H9 (cell line): ENCODE results near the gene FCAMR. TPM values are rescaled to one million over a fixed set of nuclear protein-coding genes. Genes with fewer than 3 reads are reported as not detected.

Experiments used
- DNase-seq: peaks from one replicate; pipeline ENCODE4 v3.0.0-alpha.2; 2017
- H2AFZ ChIP-seq: one replicate; pipeline ENCODE4 v1.6.1; 2013; ENCODE audit warnings: mild to moderate bottlenecking, low read length, control low read depth, moderate library complexity
- H2AK5ac ChIP-seq: 2 replicates; pipeline ENCODE4 v1.6.1; 2013; ENCODE audit warnings: low read length, control low read depth, mixed read lengths; ENCODE audit not compliant: insufficient read length
- H2BK120ac ChIP-seq: one replicate; pipeline ENCODE4 v1.6.1; 2013; ENCODE audit warnings: low read depth, mild to moderate bottlenecking, low read length, control low read depth, inconsistent platforms; ENCODE audit not compliant: poor library complexity, severe bottlenecking
- H2BK12ac ChIP-seq: 2 replicates; pipeline ENCODE4 v1.6.1; 2013; ENCODE audit warnings: low read length, control low read depth, mixed read lengths, low read depth; ENCODE audit not compliant: insufficient read length
- H2BK15ac ChIP-seq: 2 replicates; pipeline ENCODE4 v1.6.1; 2013; ENCODE audit warnings: low read depth, low read length, control low read depth
- H2BK20ac ChIP-seq: one replicate; pipeline ENCODE4 v1.6.1; 2013; ENCODE audit warnings: low read depth, mild to moderate bottlenecking, low read length, control low read depth, inconsistent platforms; ENCODE audit not compliant: poor library complexity, severe bottlenecking
- H2BK5ac ChIP-seq: 2 replicates; pipeline ENCODE4 v1.6.1; 2013; ENCODE audit warnings: low read length, control low read depth, mixed read lengths; ENCODE audit not compliant: insufficient read length
- H3K14ac ChIP-seq: 2 replicates; pipeline ENCODE4 v1.6.1; 2013; ENCODE audit warnings: low read length, control low read depth; ENCODE audit not compliant: insufficient read depth
- H3K18ac ChIP-seq: 2 replicates; pipeline ENCODE4 v1.6.1; 2013; ENCODE audit warnings: low read depth, mild to moderate bottlenecking, mixed read lengths, low read length, control low read depth; ENCODE audit not compliant: insufficient read length
- H3K23ac ChIP-seq: 2 replicates; pipeline ENCODE4 v1.6.1; 2013; ENCODE audit warnings: low read length, control low read depth, mixed read lengths, low read depth; ENCODE audit not compliant: insufficient read length
- H3K23me2 ChIP-seq: 2 replicates; pipeline ENCODE4 v1.6.1; 2013; ENCODE audit warnings: low read depth, mild to moderate bottlenecking, mixed read lengths, low read length, control low read depth; ENCODE audit not compliant: insufficient read length, poor library complexity, severe bottlenecking
- H3K27ac ChIP-seq: 2 replicates; pipeline ENCODE4 v1.5.1; 2013; ENCODE audit warnings: low read length, control low read depth, mixed read lengths, low read depth; ENCODE audit not compliant: insufficient read length
- H3K27me3 ChIP-seq: 2 replicates; pipeline ENCODE4 v1.6.1; 2013; ENCODE audit warnings: low read length, control low read depth, inconsistent platforms; ENCODE audit not compliant: insufficient read depth
- H3K4ac ChIP-seq: 2 replicates; pipeline ENCODE4 v1.6.1; 2013; ENCODE audit warnings: low read depth, mild to moderate bottlenecking, control low read depth, inconsistent platforms, low read length, moderate library complexity
- H3K4me1 ChIP-seq: 2 replicates; pipeline ENCODE4 v1.6.1; 2013; ENCODE audit warnings: low read length, control low read depth, inconsistent platforms; ENCODE audit not compliant: insufficient read depth
- H3K4me2 ChIP-seq: 2 replicates; pipeline ENCODE4 v1.6.1; 2013; ENCODE audit warnings: low read length, control low read depth, mixed read lengths; ENCODE audit not compliant: insufficient read length, insufficient read depth
- H3K56ac ChIP-seq: 2 replicates; pipeline ENCODE4 v1.6.1; 2013; ENCODE audit warnings: low read depth, mild to moderate bottlenecking, mixed read lengths, low read length, control low read depth; ENCODE audit not compliant: insufficient read length
- H3K79me1 ChIP-seq: 2 replicates; pipeline ENCODE4 v1.6.1; 2013; ENCODE audit warnings: low read depth, mild to moderate bottlenecking, moderate library complexity, low read length, control low read depth, inconsistent platforms; ENCODE audit not compliant: insufficient read depth, poor library complexity, severe bottlenecking
- H3K79me2 ChIP-seq: 2 replicates; pipeline ENCODE4 v1.6.1; 2013; ENCODE audit warnings: low read length, control low read depth, inconsistent platforms; ENCODE audit not compliant: insufficient read depth
- H3K9ac ChIP-seq: 2 replicates; pipeline ENCODE4 v1.6.1; 2013; ENCODE audit warnings: low read length, control low read depth, mixed read lengths; ENCODE audit not compliant: insufficient read length; ENCODE audit errors: extremely low read depth
- H3K9me3 ChIP-seq: one replicate; pipeline ENCODE4 v1.6.1; 2013; ENCODE audit warnings: low read depth, low read length, inconsistent platforms; ENCODE audit not compliant: control insufficient read depth
- H3T11ph ChIP-seq: one replicate; pipeline ENCODE4 v1.6.1; 2013; ENCODE audit warnings: mild to moderate bottlenecking, low read length, control low read depth, inconsistent platforms
- H4K20me1 ChIP-seq: one replicate; pipeline ENCODE4 v1.6.1; 2013; ENCODE audit not compliant: control insufficient read depth, insufficient read length, insufficient read depth
- H4K5ac ChIP-seq: 2 replicates; pipeline ENCODE4 v1.6.1; 2013; ENCODE audit warnings: low read depth, mild to moderate bottlenecking, mixed read lengths, low read length, control low read depth; ENCODE audit not compliant: insufficient read length
- H4K8ac ChIP-seq: replicated peaks from 2 replicates; pipeline ENCODE4 v1.6.1; 2013; ENCODE audit warnings: low read length, control low read depth, mixed read lengths, low read depth; ENCODE audit not compliant: insufficient read length
- H4K91ac ChIP-seq: 2 replicates; pipeline ENCODE4 v1.6.1; 2013; ENCODE audit warnings: low read depth, mild to moderate bottlenecking, moderate library complexity, mixed read lengths, low read length, control low read depth; ENCODE audit not compliant: insufficient read length
- H3K27ac Mint-ChIP-seq, 3 experiments: 2 replicates in 2 of 3; 3 replicates in 1 of 3; pipeline ENCODE4 v1.8.0; 2020 to 2021; ENCODE audit warnings: mixed read lengths in 3 of 3, mild to moderate bottlenecking in 1 of 3, moderate library complexity in 1 of 3
- H3K27me3 Mint-ChIP-seq: 2 replicates; pipeline ENCODE4 v1.8.0; 2021; ENCODE audit warnings: low read depth, mild to moderate bottlenecking, moderate library complexity, mixed read lengths
- H3K36me3 Mint-ChIP-seq, 3 experiments: 2 replicates in 2 of 3; 3 replicates in 1 of 3; pipeline ENCODE4 v1.8.0; 2020 to 2021; ENCODE audit warnings: low read depth in 3 of 3, mixed read lengths in 3 of 3; ENCODE audit not compliant: insufficient read depth in 1 of 3
- H3K4me1 Mint-ChIP-seq, 2 experiments: 2 replicates each; pipeline ENCODE4 v1.8.0; 2020; ENCODE audit warnings: mixed read lengths in 2 of 2
- H3K4me3 Mint-ChIP-seq, 2 experiments: 2 replicates in 1 of 2; 3 replicates in 1 of 2; pipeline ENCODE4 v1.8.0; 2020 to 2021; ENCODE audit warnings: mild to moderate bottlenecking in 2 of 2, mixed read lengths in 2 of 2, moderate library complexity in 1 of 2
- H3K9me3 Mint-ChIP-seq, 2 experiments: 2 replicates in 1 of 2; 3 replicates in 1 of 2; pipeline ENCODE4 v1.8.0; 2020; ENCODE audit warnings: mild to moderate bottlenecking in 2 of 2, mixed read lengths in 2 of 2, moderate library complexity in 1 of 2
- CTCF ChIP-seq: fragments of 200-600 bp; sonication (generic); conservative IDR thresholded peaks from 3 replicates; pipeline ENCODE4 v1.8.0; 2021; ENCODE audit warnings: antibody characterized with exemption, mild to moderate bottlenecking
- WGBS: extraction: QIAGEN DNeasy Blood & Tissue Kit; methylation state at CpG from one replicate; pipeline ENCODE4 v1.1.7; 2013; ENCODE audit warnings: missing lambda C conversion rate, low lambda C conversion rate, mixed read lengths; ENCODE audit not compliant: insufficient read length; ENCODE audit errors: extremely low coverage; 5-methylcytosine and 5-hydroxymethylcytosine counted together
- total RNA-seq: library from RNA; stranded (reverse); gene quantifications from 2 replicates; pipeline ENCODE4 v1.2.1, GENCODE V29; 2021

FCAMR gene
- total RNA-seq, 1 experiment from 2014 or later = not detected

- no peaks in the 10 kb centered on the region for H3K4me1 ChIP-seq
- Mint-ChIP-seq H3K36me3 (no peaks in the 10 kb centered on the region), H3K4me1 (peaks cover 23 to 27% of the 10 kb centered on the region in 2 experiments)
Measured at GRCh38 chr1:206978259-206978658, 8.0 kb upstream of the FCAMR start.

More at GRCh38 chr1:206978259-206978658, 8.0 kb upstream of the FCAMR start:
- H4K5ac ChIP-seq = no peak overlapping the region
- 0 out of 5 replicates have a peak, but pooled peaks cover 0 to 2% of the 10 kb centered on the region in 2 experiments for H3K9me3 Mint-ChIP-seq
- H2BK120ac ChIP-seq = no peak overlapping the region
- no peak overlapping the region for H3T11ph ChIP-seq
- no peak overlapping the region for H2BK20ac ChIP-seq
- H2AK5ac ChIP-seq = no peak overlapping the region
- no peaks in the 10 kb centered on the region for H3K79me1 ChIP-seq
- H3K23me2 ChIP-seq = no peaks in the 10 kb centered on the region
- H3K4me3 Mint-ChIP-seq = no peak overlapping the region
- no peak overlapping the region for H2BK15ac ChIP-seq
- no peak overlapping the region for H3K18ac ChIP-seq
- H3K4ac ChIP-seq = no peak overlapping the region
- H3K56ac ChIP-seq = no peak overlapping the region
- H3K9me3 ChIP-seq = no peaks in the 10 kb centered on the region
- no CpG with 5 or more reads among the region's 7 CpGs for WGBS
- no peak overlapping the region for H2AFZ ChIP-seq
- no peak overlapping the region for H3K27ac Mint-ChIP-seq
- H4K91ac ChIP-seq = no peak overlapping the region
- H3K14ac ChIP-seq = no peak overlapping the region
- H3K4me2 ChIP-seq = no peak overlapping the region
- TF ChIP-seq CTCF = no peak
- peaks cover 7% of the 10 kb centered on the region for H3K27me3 Mint-ChIP-seq
- no peaks in the 10 kb centered on the region for H3K79me2 ChIP-seq
- H3K23ac ChIP-seq = no peak overlapping the region
- H3K9ac ChIP-seq = no peak overlapping the region
- no peak for DNase-seq
- H2BK12ac ChIP-seq = no peak overlapping the region
- no peak overlapping the region for H2BK5ac ChIP-seq
- no peak overlapping the region for H3K27ac ChIP-seq
- no peaks in the 10 kb centered on the region for H4K20me1 ChIP-seq
- H4K8ac ChIP-seq = no peak overlapping the region
- H3K27me3 ChIP-seq = no peaks in the 10 kb centered on the region
